ENCODE results near the gene TRIO.

Gene TRIO

DNA sequence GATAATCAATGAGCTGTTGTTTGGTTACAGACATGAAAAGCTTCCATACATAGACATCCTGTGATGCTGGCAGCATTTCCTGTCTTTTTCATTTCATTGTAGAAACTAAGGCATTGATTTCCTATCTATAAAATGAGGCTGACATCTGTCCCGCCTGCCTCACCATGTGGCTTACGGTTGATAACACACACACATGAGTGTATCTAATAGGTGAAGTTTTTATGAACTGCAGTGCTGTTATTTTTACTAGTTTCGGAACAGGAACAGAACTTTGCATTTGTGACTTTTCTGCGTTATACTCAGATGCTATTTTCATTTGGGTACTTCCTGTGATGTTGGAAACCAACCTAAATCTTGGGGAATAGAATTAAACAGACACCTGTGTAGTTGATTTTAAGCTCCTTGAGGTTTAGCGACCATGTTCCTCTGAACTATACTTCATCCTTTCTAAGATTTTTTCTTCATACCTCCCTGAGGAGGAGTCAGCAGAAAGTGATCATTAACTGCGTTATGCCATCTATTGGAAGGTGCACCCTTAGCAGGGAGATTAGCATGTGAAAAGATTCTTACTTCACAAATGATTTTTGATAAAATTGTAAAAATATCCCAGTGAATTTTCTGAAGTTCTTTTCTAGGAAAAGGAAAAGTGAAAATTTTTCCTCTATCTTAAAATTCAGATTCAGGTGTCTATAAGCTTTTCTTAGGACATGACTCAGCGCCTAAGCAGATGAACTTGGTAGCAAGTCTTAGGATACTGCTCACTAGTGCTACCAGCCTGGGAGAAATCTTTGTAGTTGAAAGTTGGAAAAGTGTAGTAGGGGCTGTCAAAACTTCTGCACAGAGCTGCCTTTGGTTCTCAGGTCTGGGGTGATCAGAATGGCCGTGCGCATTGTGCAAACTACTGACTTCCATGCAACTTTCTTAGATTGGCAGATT lies 134.5 kb downstream of the TRIO start:
- no peak overlapping the region for H3K4me3 ChIP-seq (ENCODE audit: low read depth, low read length)
- TF ChIP-seq, protein P1, sequence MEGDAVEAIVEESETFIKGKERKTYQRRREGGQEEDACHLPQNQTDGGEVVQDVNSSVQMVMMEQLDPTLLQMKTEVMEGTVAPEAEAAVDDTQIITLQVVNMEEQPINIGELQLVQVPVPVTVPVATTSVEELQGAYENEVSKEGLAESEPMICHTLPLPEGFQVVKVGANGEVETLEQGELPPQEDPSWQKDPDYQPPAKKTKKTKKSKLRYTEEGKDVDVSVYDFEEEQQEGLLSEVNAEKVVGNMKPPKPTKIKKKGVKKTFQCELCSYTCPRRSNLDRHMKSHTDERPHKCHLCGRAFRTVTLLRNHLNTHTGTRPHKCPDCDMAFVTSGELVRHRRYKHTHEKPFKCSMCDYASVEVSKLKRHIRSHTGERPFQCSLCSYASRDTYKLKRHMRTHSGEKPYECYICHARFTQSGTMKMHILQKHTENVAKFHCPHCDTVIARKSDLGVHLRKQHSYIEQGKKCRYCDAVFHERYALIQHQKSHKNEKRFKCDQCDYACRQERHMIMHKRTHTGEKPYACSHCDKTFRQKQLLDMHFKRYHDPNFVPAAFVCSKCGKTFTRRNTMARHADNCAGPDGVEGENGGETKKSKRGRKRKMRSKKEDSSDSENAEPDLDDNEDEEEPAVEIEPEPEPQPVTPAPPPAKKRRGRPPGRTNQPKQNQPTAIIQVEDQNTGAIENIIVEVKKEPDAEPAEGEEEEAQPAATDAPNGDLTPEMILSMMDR (IDR thresholded peaks at IDR 0.05; ENCODE audit: control insufficient read depth, extremely low read depth, insufficient read depth), result 0 out of 2 replicates have a peak, but pooled peaks have one; percentile 16
- DNase-seq (ENCODE audit: low read depth), result no peak

GRCh38 chr5:14280294-14280854 lies 137.2 kb downstream of the TRIO start:
- H3K4me3 ChIP-seq (ENCODE audit: low read depth, low read length), result no peak overlapping the region
- no peak for DNase-seq (ENCODE audit: low read depth)
- TF ChIP-seq, protein P1 (IDR thresholded peaks at IDR 0.05; ENCODE audit: control insufficient read depth, extremely low read depth, insufficient read depth), result no peak

- DNase-seq (ENCODE audit: low read depth), result no peak
- TF ChIP-seq, protein P1 (IDR thresholded peaks at IDR 0.05; ENCODE audit: control insufficient read depth, extremely low read depth, insufficient read depth), result no peak
- H3K4me3 ChIP-seq (ENCODE audit: low read depth, low read length), result no peak overlapping the region
These were observed 138.6 kb downstream of the TRIO start for GRCh38 chr5:14281746-14282181.

DNA sequence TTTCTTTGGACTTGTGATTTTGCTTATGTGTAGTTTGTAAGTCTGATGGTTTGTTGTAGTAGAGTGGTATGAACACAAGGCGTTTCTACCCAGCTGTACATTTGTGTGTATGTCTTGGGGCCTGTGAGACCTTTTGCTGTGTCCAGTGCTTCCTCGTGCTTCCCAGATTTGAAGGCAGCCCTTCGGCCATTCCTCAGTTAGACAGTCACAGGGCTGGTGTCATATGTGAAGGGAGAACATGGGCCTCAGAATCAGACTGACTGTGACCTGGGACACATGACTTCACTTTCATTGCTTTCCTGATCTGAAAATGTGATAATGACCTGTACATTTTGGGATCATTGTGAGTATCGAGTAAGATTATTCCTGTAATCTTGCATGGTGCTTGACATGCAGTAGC lies 140.0 kb downstream of the TRIO start:
- H3K4me3 ChIP-seq (ENCODE audit: low read depth, low read length), result no peak overlapping the region
- TF ChIP-seq, protein P1 (IDR thresholded peaks at IDR 0.05; ENCODE audit: control insufficient read depth, extremely low read depth, insufficient read depth), result no peak
- no peak for DNase-seq (ENCODE audit: low read depth)

GRCh38 chr5:14284392-14285148 lies 141.4 kb downstream of the TRIO start:
- no peak overlapping the region for H3K4me3 ChIP-seq (ENCODE audit: low read depth, low read length)
- DNase-seq (ENCODE audit: low read depth), result no peak
- TF ChIP-seq, protein P1 (IDR thresholded peaks at IDR 0.05; ENCODE audit: control insufficient read depth, extremely low read depth, insufficient read depth), result no peak

DNA sequence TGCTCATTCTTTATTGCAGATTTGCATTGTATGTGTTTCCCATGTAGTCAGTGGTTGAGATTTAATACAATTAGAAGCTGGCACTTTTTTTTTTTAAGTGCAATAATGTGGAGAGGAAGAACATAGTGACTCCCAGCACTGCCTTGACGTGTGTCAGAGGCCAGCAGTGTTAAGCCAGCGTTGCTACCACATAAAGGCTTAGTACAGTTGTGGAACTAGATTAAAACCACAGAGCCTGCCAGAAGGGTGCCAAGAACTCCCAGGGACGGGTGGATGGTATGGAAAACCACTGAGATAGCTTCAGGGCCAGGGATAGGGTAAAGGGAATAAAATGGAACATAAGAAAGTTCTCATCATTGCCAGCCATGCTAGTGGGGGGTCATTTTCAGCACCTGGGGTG lies 142.9 kb downstream of the TRIO start:
- DNase-seq (ENCODE audit: low read depth), result no peak
- H3K4me3 ChIP-seq (ENCODE audit: low read depth, low read length), result no peak overlapping the region
- TF ChIP-seq, protein P1 (IDR thresholded peaks at IDR 0.05; ENCODE audit: control insufficient read depth, extremely low read depth, insufficient read depth), result no peak
